Measurements from ENCODE around the gene PPL. TPM values are rescaled to one million over a fixed set of nuclear protein-coding genes. Genes with fewer than 3 reads are reported as not detected.
A peak's percentile ranks its signal among the peaks of the same experiment; 100 is the strongest.
"Not testable (repeated sequence)": the region's sequence is repeated elsewhere in the genome, so short reads cannot be mapped to it uniquely, and the experiment has no call there.

PPL gene
- total RNA-seq, 1 donor from 2014 or later: not detected

GRCh38 chr16:4899474-4899846 lies 37.5 kb downstream of the PPL start:
- Mint-ChIP-seq H3K9me3 (no peaks in the 10 kb centered on the region), H3K4me1 (no peaks in the 10 kb centered on the region), H3K4me3 (no peak overlapping the region), H3K27ac (no peak overlapping the region), H3K27me3 (peaks cover 2% of the 10 kb centered on the region), H3K36me3 (ENCODE audit: low read depth) (no peaks in the 10 kb centered on the region)
- no peak for DNase-seq
- intact Hi-C loops (cut with micrococcal nuclease): no loop called here

GRCh38 chr16:4898811-4899473 lies 38.0 kb downstream of the PPL start:
- H3K4me3 Mint-ChIP-seq: no peak overlapping the region
- intact Hi-C loops (cut with micrococcal nuclease): no loop called here
- H3K27me3 Mint-ChIP-seq: no peaks in the 10 kb centered on the region
- no peaks in the 10 kb centered on the region for H3K36me3 Mint-ChIP-seq (ENCODE audit: low read depth)
- DNase-seq: no peak
- H3K9me3 Mint-ChIP-seq: no peaks in the 10 kb centered on the region
- no peaks in the 10 kb centered on the region for H3K4me1 Mint-ChIP-seq
- no peak overlapping the region for H3K27ac Mint-ChIP-seq

- Mint-ChIP-seq H3K27me3 (no peaks in the 10 kb centered on the region), H3K27ac (no peak overlapping the region), H3K4me3 (no peak overlapping the region), H3K4me1 (no peaks in the 10 kb centered on the region), H3K9me3 (no peaks in the 10 kb centered on the region), H3K36me3 (ENCODE audit: low read depth) (no peaks in the 10 kb centered on the region)
- no peak for DNase-seq
- intact Hi-C loops (cut with micrococcal nuclease): no loop called here
Measured at GRCh38 chr16:4897328-4897727, 39.6 kb downstream of the PPL start.

- H3K36me3 Mint-ChIP-seq (ENCODE audit: low read depth); H3K9me3 Mint-ChIP-seq; intact Hi-C loops (cut with micrococcal nuclease); DNase-seq; H3K4me1 Mint-ChIP-seq; H3K4me3 Mint-ChIP-seq; H3K27me3 Mint-ChIP-seq; H3K27ac Mint-ChIP-seq: not testable (repeated sequence)
Measured at GRCh38 chr16:4896761-4897160, 40.2 kb downstream of the PPL start.

GRCh38 chr16:4895366-4895765 lies 41.6 kb downstream of the PPL start:
- Mint-ChIP-seq H3K27ac (no peak overlapping the region), H3K9me3 (no peaks in the 10 kb centered on the region), H3K4me1 (no peaks in the 10 kb centered on the region), H3K4me3 (no peak overlapping the region), H3K36me3 (ENCODE audit: low read depth) (no peaks in the 10 kb centered on the region), H3K27me3 (no peaks in the 10 kb centered on the region)
- intact Hi-C loops (cut with micrococcal nuclease): no loop called here
- DNase-seq: no peak

- H3K4me3 Mint-ChIP-seq: no peak overlapping the region
- no peaks in the 10 kb centered on the region for H3K36me3 Mint-ChIP-seq (ENCODE audit: low read depth)
- no peak for DNase-seq
- H3K9me3 Mint-ChIP-seq: no peaks in the 10 kb centered on the region
- H3K4me1 Mint-ChIP-seq: no peaks in the 10 kb centered on the region
- H3K27me3 Mint-ChIP-seq: no peaks in the 10 kb centered on the region
- intact Hi-C loops (cut with micrococcal nuclease): no loop called here
- no peak overlapping the region for H3K27ac Mint-ChIP-seq
Measured at GRCh38 chr16:4894276-4895150, 42.4 kb downstream of the PPL start.

GRCh38 chr16:4893103-4893862 lies 43.7 kb downstream of the PPL start:
- Mint-ChIP-seq H3K27me3 (no peaks in the 10 kb centered on the region), H3K4me3 (no peak overlapping the region), H3K36me3 (ENCODE audit: low read depth) (no peaks in the 10 kb centered on the region), H3K9me3 (no peaks in the 10 kb centered on the region), H3K27ac (no peak overlapping the region), H3K4me1 (no peaks in the 10 kb centered on the region)
- intact Hi-C loops (cut with micrococcal nuclease): no loop called here
- DNase-seq: no peak

- intact Hi-C loops (cut with micrococcal nuclease): no loop called here
- H3K27me3 Mint-ChIP-seq: no peaks in the 10 kb centered on the region
- no peaks in the 10 kb centered on the region for H3K9me3 Mint-ChIP-seq
- H3K4me1 Mint-ChIP-seq: no peaks in the 10 kb centered on the region
- no peak overlapping the region for H3K4me3 Mint-ChIP-seq
- H3K36me3 Mint-ChIP-seq (ENCODE audit: low read depth): no peaks in the 10 kb centered on the region
- DNase-seq: no peak
- H3K27ac Mint-ChIP-seq: no peak overlapping the region
Measured at GRCh38 chr16:4892361-4893102, 44.4 kb downstream of the PPL start.

- H3K27me3 Mint-ChIP-seq: no peaks in the 10 kb centered on the region
- H3K4me1 Mint-ChIP-seq: no peaks in the 10 kb centered on the region
- no peak overlapping the region for H3K4me3 Mint-ChIP-seq
- H3K27ac Mint-ChIP-seq: no peak overlapping the region
- no peaks in the 10 kb centered on the region for H3K9me3 Mint-ChIP-seq
- no peak for DNase-seq
- intact Hi-C loops (cut with micrococcal nuclease): no loop called here
- no peaks in the 10 kb centered on the region for H3K36me3 Mint-ChIP-seq (ENCODE audit: low read depth)
Measured at GRCh38 chr16:4891886-4892216, 45.1 kb downstream of the PPL start.

GRCh38 chr16:4891097-4891885 lies 45.7 kb downstream of the PPL start:
- Mint-ChIP-seq H3K4me3 (no peak overlapping the region), H3K27ac (no peak overlapping the region), H3K9me3 (no peaks in the 10 kb centered on the region), H3K4me1 (no peaks in the 10 kb centered on the region), H3K36me3 (ENCODE audit: low read depth) (no peaks in the 10 kb centered on the region), H3K27me3 (no peaks in the 10 kb centered on the region)
- DNase-seq: no peak
- intact Hi-C loops (cut with micrococcal nuclease): no loop called here

- no peak for DNase-seq
- Mint-ChIP-seq H3K4me3 (no peak overlapping the region), H3K9me3 (no peaks in the 10 kb centered on the region), H3K36me3 (ENCODE audit: low read depth) (peaks cover 4% of the 10 kb centered on the region), H3K27me3 (no peaks in the 10 kb centered on the region), H3K27ac (no peak overlapping the region), H3K4me1 (no peaks in the 10 kb centered on the region)
- intact Hi-C loops (cut with micrococcal nuclease): no loop called here
Measured at GRCh38 chr16:4890686-4891085, 46.3 kb downstream of the PPL start.

- Mint-ChIP-seq H3K4me1 (no peaks in the 10 kb centered on the region), H3K27ac (no peak overlapping the region), H3K27me3 (no peaks in the 10 kb centered on the region)
Measured at GRCh38 chr16:4890026-4890425, 46.9 kb downstream of the PPL start.

GRCh38 chr16:4888428-4889135 lies 48.4 kb downstream of the PPL start:
- no peak for DNase-seq
- Mint-ChIP-seq H3K27me3 (no peaks in the 10 kb centered on the region), H3K27ac (peak overlapping the region; percentile 54)

More at GRCh38 chr16:4890026-4890425, 46.9 kb downstream of the PPL start:
- H3K9me3 Mint-ChIP-seq: no peaks in the 10 kb centered on the region
- DNase-seq: no peak
- intact Hi-C loops (cut with micrococcal nuclease): no loop called here
- no peak overlapping the region for H3K4me3 Mint-ChIP-seq
- peaks cover 6% of the 10 kb centered on the region for H3K36me3 Mint-ChIP-seq (ENCODE audit: low read depth)

More at GRCh38 chr16:4888428-4889135, 48.4 kb downstream of the PPL start:
- no peaks in the 10 kb centered on the region for H3K4me1 Mint-ChIP-seq
- H3K36me3 Mint-ChIP-seq (ENCODE audit: low read depth): peaks cover 17% of the 10 kb centered on the region
- intact Hi-C loops (cut with micrococcal nuclease): no loop called here
- no peaks in the 10 kb centered on the region for H3K9me3 Mint-ChIP-seq
- no peak overlapping the region for H3K4me3 Mint-ChIP-seq

Data from activated CD4-positive, alpha-beta T cell treated with anti-CD3 and anti-CD28 coated beads, Interleukin-2, amount 10 ng/mL, durations not matched to agents 24 days and 14 days (primary cell).